Fibroblast of skin of right biceps (primary cell): Measurements from ENCODE around the gene C1orf35.
A peak's percentile ranks its signal among the peaks of the same experiment; 100 is the strongest.

Source experiments
- DNase-seq: peaks from one replicate; pipeline ENCODE4 v3.0.0-alpha.2; 2013

The C1orf35 gene

DNA sequence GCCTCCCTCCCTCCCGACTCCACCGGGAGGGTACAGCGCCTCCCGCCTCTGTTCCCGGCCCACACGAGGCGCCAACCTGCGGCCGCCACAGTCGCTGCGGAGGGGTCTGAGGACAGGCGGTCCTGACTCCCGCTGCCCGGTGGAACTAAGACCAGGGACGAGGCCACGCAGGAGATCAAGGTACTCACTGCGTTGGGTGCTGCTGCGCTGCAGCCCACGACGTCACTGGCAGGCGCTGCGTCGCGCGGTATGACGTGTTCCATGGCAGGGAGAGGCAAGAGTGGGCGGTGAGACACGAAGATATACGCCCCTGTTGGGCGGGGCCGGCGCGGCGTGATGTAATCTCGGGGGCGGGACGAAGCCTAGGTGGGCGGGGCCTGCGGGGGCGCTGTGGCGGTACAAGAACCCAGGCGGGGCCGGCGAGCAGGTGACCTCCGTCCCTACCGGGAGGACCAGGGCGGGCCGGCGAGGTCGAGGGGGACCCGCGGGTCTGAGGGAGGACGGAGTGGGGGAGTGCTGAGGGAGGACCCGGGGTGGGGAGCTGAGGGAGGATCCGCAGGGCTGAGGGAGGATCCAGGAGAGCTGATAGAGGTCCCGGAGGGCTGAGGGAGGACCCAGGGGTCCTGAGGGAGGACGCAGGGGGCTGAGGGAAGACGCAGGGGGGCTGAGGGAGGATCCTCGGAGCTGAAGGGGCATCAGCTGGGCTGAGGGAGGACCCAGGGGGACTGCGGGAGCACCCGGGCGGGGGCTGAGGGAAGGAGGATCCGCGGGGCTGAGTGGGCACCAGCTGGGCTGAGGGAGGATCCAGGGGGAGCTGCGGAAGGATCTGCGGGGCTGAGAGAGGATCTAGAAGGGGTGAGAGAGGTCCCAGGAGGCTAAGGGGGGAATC lies 6.2 kb upstream of the C1orf35 start, which contains the start of gene MRPL55:
TSS of gene MRPL55 (minus strand) at position 227 of the 889 bp plus-strand sequence. CDS start 1,039 bp downstream, outside the sequence.
- DNase-seq, result peak; percentile 95

DNA sequence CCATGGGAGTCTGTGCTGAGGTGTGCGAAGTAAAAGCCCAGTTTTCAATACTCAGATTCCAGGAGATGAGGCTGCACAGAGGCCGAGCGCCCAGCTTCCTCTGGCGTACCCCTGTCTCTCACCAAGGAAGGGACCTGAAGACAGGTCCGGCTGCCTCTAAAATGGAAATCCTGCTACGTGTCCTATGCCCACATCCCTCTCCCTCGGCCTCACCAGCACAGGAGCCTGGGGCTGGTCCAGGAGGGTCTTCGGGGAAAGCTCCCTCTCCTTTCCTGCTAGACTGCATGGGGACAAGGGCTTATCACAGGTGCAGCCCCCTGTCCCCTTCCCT lies 5.6 kb upstream of the C1orf35 start:
- DNase-seq, result no peak

DNA sequence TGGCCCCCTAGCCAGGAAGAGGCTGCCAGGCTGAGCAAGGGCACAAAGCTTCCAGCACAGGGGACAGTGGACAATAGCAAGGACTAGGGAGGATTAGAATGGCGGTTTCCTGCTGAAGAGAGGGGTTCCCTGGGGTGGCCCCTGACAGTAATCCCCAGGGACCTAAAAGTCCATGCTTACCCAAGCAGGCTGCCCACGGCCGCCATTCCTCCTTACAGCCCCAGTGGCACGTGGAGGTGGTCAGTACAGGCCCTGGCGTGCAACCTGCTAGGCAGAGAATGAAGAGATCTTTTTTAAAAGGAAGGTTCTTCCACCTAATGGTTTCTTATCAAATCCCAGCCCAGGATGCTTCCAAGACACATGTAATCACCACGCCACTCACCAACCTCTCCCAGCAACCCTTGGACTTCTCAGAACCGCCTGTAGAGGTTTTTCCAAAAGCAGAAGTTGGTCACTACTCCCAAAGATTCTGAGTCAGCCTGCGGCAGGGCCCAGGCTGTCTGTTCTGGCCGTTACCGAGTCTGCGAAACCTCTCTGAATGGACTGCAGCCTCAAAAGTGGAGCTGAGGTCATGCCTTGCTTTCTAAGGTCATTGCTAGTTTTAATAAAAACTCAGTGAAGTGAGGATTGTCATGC lies 5.0 kb upstream of the C1orf35 start:
- no peak for DNase-seq

- DNase-seq, result no peak
Observed at GRCh38 chr1:228107636-228108035, 4.5 kb upstream of the C1orf35 start.

- DNase-seq, result no peak
Observed at GRCh38 chr1:228106800-228107054, 3.6 kb upstream of the C1orf35 start.

DNA sequence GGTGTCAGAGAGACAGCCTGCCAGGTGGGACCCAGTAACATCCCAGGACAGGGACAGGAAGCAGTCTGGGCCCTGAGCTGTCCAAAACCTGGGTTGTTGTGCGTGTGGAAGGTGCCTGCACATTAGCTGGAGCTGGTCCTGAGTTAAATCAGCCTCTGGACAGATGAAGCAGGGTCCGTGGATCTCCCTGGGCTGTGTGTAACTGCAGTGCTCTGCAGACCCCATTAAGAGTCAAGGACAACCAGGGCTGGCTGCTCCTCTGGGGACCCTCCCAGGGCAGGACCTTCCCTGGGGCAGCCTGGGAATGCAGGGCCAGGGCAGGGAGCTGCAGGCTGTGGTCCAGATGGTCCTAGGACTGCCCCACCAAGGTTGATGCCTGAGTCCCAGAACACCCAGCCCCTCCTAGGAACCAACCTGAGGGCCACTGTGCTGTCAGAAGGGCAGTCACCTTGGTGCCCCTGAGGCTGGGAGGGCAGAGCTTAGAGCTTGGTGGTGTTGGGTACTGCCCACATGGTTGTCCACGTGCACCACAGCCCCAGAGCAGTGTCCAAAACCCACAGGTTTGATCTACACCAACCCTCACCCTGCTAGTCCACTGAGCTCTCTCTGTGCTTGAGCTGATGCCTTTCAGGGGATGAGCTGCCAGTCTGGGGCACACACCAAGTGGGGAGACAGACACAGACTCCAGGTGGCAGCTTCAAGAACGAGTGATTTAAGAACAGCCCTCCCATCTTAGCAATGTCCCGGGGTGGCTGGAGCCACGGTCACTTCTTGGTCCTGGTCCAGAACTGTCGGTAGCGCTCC lies 3.1 kb upstream of the C1orf35 start:
- no peak for DNase-seq

- DNase-seq, result no peak
Observed at GRCh38 chr1:228105270-228105995, 2.3 kb upstream of the C1orf35 start.

- DNase-seq, result peak; percentile 48
Observed at GRCh38 chr1:228104526-228105269, 1.6 kb upstream of the C1orf35 start.

DNA sequence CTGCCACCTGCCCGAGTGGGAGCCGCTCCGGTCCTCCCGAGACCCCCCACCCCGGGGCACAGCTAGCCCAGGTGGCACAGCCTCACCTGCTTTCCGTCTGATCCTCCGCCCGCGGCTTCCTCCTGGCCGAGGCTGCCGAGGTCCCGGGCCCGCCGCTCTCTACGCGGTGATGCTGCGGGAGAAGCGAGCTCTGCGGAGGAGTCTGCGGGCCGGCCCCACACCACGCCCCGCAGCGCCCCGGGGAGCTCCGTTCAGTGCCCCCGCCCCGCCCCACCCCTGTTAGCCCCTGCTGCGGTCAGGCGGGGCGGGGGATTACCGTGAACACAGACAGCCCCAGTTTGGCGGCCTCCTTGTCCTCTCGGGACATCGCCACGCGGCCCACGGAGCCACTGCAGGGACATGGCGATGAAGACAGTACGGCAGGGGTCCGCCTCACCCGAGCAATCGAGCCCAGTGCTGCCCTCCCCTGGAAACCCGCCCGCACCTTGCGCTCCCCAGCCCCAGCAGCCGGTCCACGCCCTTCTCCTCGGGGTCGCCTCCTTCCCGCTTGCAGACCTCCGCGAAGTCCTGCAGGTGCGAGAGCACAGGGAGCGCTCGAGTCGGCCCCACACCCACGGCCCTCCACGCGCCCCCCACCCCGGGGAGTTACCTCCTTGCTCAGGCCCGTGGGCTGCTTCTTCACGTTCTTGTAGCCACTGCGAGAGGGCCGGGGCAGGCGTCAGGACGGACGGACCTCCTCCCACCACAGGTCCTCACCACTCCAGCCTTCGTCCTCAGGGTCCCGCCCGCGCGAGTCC lies 933 bp downstream of the C1orf35 start:
- no peak for DNase-seq

DNA sequence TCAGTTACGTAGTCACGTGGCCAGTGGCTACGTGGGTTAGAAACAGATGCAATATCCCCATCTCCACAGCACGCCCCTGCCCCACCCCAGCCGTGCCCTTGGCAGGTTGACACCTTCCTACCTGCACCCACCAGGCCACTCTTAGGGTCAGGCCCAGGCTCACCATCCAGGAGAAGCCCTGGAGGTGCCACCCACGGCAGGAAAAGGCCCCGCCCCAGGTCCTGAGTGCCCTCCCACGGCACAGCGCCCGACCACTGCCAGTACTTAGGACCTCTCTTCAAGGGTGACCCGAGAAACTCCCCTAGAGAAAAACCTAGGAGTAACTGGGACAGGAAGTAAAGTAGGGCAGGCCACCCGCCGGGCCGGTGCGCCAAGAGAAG lies 1.5 kb downstream of the C1orf35 start:
- DNase-seq, result no peak

DNA sequence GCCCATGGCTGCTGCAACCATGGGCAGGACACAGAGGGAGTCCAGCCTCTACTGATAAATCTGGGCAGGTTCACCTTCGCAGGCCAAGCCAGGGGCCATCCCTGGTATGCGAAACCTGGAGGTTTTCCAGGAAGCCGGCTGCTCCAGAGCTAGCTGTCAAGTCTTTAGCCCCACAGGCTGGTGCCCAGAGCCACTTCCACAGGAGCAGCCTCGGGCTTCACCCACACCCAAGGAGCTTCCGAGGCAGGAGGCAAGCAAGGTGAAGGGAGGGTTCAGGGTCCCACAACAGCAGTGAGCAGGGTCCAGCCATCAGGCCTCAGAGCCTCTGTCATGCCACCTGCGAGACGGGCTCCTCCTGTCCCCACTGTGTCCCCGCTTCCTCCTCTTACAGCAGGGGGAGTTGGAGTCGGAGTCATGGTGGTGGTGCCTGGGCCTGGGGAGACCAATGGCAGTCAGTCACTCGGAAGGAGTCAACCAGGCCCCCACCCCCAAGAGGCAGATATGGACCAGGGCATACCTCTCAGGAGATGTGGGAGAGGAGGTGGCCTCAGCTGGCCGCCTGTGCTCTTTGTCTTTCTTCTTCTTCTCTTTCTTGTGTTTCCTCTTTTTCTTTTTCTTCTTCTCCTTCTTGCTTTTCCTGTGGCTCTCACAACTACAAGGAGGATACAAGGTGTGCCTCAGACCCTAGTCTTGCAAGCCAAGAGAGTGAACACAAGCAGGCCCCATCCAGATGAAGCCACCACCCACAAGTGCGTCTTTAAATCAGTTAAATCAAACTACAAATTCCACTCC lies 2.1 kb downstream of the C1orf35 start:
- DNase-seq, result no peak

DNA sequence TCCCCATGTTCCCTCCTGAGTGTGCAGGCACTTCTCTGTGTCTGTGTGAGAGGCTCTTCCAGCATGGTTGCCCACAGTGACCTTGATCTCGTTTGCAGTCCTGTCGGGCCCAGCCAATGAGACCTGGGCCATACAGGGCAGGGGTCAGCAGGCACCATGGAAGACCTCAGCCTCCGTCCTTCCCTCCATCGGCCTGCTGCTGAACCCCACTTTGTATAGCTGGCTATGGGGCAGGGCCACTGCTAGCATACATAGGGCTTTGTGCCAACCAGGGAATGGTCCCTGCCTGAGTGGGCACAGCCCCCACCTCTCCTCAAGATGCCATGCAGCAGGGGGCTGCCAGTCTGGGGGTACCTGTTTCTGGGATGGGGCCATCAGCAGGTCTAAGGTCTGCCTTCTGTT lies 3.8 kb downstream of the C1orf35 start:
- no peak for DNase-seq

GRCh38 chr1:228098323-228098931 lies 4.7 kb downstream of the C1orf35 start:
- no peak for DNase-seq

GRCh38 chr1:228097333-228098081 lies 5.6 kb downstream of the C1orf35 start:
- no peak for DNase-seq

DNA sequence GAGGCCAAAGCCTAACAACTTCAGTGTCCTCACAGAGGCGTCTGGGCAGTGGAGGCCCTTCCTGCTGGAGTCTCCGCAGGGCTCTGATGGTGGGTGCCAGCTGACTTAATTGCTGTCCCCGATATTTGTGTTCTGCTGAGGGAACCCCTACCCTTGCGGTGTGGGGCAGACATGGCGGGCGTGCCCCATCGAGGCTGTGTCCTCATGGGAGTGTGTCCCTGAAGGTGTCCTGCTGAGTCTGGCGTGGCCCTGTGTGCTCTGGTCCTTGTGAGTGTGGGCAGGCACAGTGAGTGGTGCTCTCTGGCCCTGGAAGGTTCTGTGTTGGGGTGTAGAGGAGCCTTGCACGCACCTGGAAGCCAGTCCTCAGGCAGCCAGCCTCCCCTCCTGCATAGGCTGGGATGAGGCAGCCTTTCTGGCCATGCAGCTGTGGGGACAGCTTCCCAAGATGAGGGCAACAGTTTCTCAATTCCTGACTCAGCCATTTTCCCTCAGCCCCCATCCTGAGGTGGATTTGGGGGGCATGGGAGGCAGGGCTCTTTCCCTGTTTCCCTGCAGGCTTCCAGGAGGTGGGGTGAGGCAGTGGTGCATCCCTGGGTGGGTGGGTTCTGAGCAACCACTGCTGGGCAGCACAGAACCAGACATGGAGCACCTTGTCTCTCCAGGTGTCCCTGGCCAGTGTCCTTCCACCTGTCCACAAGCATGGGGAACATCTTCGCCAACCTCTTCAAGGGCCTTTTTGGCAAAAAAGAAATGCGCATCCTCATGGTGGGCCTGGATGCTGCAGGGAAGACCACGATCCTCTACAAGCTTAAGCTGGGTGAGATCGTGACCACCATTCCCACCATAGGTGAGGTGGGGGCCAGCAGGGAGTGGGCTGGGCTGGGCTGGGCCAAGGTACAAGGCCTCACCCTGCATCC lies 6.5 kb downstream of the C1orf35 start:
- no peak for DNase-seq

DNA sequence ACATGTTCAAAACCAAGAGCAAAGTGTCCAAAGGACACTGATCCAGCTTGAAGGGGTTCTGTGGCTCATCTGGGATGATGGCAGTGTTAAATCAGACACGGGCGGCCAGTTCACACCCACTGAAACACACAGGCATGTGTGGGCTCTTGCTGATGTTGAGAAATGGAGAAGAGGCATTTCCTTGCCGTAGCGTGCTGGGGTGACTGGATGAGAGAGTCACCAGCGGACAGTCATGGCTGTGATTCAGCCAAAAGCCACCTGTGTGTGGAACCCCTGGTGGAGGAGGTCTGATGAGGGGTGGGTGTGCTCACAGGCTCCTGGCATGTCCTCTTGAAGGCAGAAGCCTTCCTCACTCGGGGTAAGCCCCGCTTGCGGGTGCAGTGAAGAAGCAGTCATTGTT lies 7.2 kb downstream of the C1orf35 start:
- DNase-seq, result no peak

- no peak for DNase-seq
Observed at GRCh38 chr1:228095161-228095560, 8.0 kb downstream of the C1orf35 start.

GRCh38 chr1:228094432-228095016 lies 8.6 kb downstream of the C1orf35 start:
- DNase-seq, result no peak
